Activated T-helper 9 cell treated with anti-CD3 and anti-CD28 coated beads, Interleukin-2, amount 50 U/mL, for 16 hours (primary cell): ENCODE measurements around the gene HRH3.

Experiments used
- DNase-seq: peaks from one replicate; pipeline ENCODE4 v3.0.0-alpha.2; 2020; ENCODE audit warnings: low read depth

HRH3 gene

GRCh38 chr20:62197801-62198200 lies 22.3 kb downstream of the HRH3 start:
- no peak for DNase-seq

GRCh38 chr20:62197311-62197710 lies 22.8 kb downstream of the HRH3 start:
- DNase-seq = no peak

- no peak for DNase-seq
Measured at GRCh38 chr20:62196286-62196685, 23.8 kb downstream of the HRH3 start.

- DNase-seq = no peak
Measured at GRCh38 chr20:62195736-62196135, 24.3 kb downstream of the HRH3 start.

- DNase-seq = no peak
Measured at GRCh38 chr20:62195075-62195405, 25.0 kb downstream of the HRH3 start.

- no peak for DNase-seq
Measured at GRCh38 chr20:62193079-62194025, 26.7 kb downstream of the HRH3 start.

GRCh38 chr20:62192635-62193034 lies 27.4 kb downstream of the HRH3 start:
- no peak for DNase-seq

- no peak for DNase-seq
Measured at GRCh38 chr20:62191781-62192559, 28.1 kb downstream of the HRH3 start.

GRCh38 chr20:62190639-62191411 lies 29.3 kb downstream of the HRH3 start:
- DNase-seq = no peak

GRCh38 chr20:62186887-62187866 lies 32.9 kb downstream of the HRH3 start:
- no peak for DNase-seq

GRCh38 chr20:62186096-62186426 lies 34.0 kb downstream of the HRH3 start:
- no peak for DNase-seq

GRCh38 chr20:62183426-62184142 lies 36.5 kb downstream of the HRH3 start:
- DNase-seq = no peak

GRCh38 chr20:62182469-62183425 lies 37.3 kb downstream of the HRH3 start, which contains the start of gene MTG2:
Gene MTG2, plus strand, starts transcription at chr20:62183028. Its CDS starts 10,393 bp downstream, at chr20:62193421.
- peak; percentile 92 for DNase-seq

GRCh38 chr20:62181808-62182207 lies 38.3 kb downstream of the HRH3 start:
- no peak for DNase-seq

- DNase-seq = no peak
Measured at GRCh38 chr20:62179162-62179504, 40.9 kb downstream of the HRH3 start.

- no peak for DNase-seq
Measured at GRCh38 chr20:62178316-62179161, 41.5 kb downstream of the HRH3 start.

GRCh38 chr20:62177307-62177706 lies 42.8 kb downstream of the HRH3 start:
- DNase-seq = no peak

GRCh38 chr20:62176866-62177265 lies 43.2 kb downstream of the HRH3 start:
- DNase-seq = no peak

GRCh38 chr20:62175711-62176110 lies 44.4 kb downstream of the HRH3 start:
- no peak for DNase-seq
